Right renal pelvis (tissue), 4 donors: ENCODE results near the gene TMEM244. TPM values are rescaled to one million over a fixed set of nuclear protein-coding genes. Genes with fewer than 3 reads are reported as not detected.
"Not testable (repeated sequence)": the region's sequence is repeated elsewhere in the genome, so short reads cannot be mapped to it uniquely, and the experiment has no call there.

Experiments used
- DNase-seq, 4 donors: peaks; one replicate each; pipeline ENCODE4 v3.0.0-alpha.2; 2013; ENCODE audit warnings: low read depth in 4 of 4, low spot score in 3 of 4, missing footprints in 1 of 4
- polyA plus RNA-seq, 4 donors: library from polyadenylated mRNA; unstranded; fragments of 120-200 nt; gene quantifications; one replicate each; pipeline ENCODE4 v1.2.1, GENCODE V29; 2013; ENCODE audit not compliant: insufficient read length in 4 of 4

Gene TMEM244
- polyA plus RNA-seq, 4 donors: not detected

GRCh38 chr6:129817821-129818220, 43.3 kb downstream of the TMEM244 start:
- DNase-seq: no peak

- DNase-seq: no peak
These were observed 43.8 kb downstream of the TMEM244 start for GRCh38 chr6:129817332-129817731.

GRCh38 chr6:129812145-129812777, 48.9 kb downstream of the TMEM244 start:
- DNase-seq: no peak

- DNase-seq: not testable (repeated sequence)
These were observed 54.0 kb downstream of the TMEM244 start for GRCh38 chr6:129807141-129807540.

- not testable (repeated sequence) for DNase-seq
These were observed 58.2 kb downstream of the TMEM244 start for GRCh38 chr6:129802920-129803319.

- DNase-seq: no peak
These were observed 59.2 kb downstream of the TMEM244 start for GRCh38 chr6:129801909-129802308.

GRCh38 chr6:129795261-129795660, 65.9 kb downstream of the TMEM244 start:
- no peak for DNase-seq

GRCh38 chr6:129793447-129793846, 67.7 kb downstream of the TMEM244 start:
- DNase-seq: no peak

- no peak for DNase-seq
These were observed 69.1 kb downstream of the TMEM244 start for GRCh38 chr6:129792049-129792448.

GRCh38 chr6:129790785-129791184, 70.3 kb downstream of the TMEM244 start:
- DNase-seq: no peak

GRCh38 chr6:129789974-129790373, 71.1 kb downstream of the TMEM244 start:
- no peak for DNase-seq

- DNase-seq: no peak
These were observed 73.3 kb downstream of the TMEM244 start for GRCh38 chr6:129787816-129788215.

GRCh38 chr6:129786548-129786947, 74.6 kb downstream of the TMEM244 start:
- DNase-seq: no peak

GRCh38 chr6:129785756-129786135, 75.4 kb downstream of the TMEM244 start:
- DNase-seq: no peak

GRCh38 chr6:129785047-129785755, 75.9 kb downstream of the TMEM244 start:
- no peak for DNase-seq

Other genes with a start within 250 kb of the TMEM244 start
- gene ARHGAP18, start 151.1 kb downstream of the TMEM244 start, polyA plus RNA-seq: 10 to 100 TPM; 32.6 to 43.8 (median 36.9) TPM
- gene L3MBTL3, start 157.3 kb upstream of the TMEM244 start, polyA plus RNA-seq: 10 to 100 TPM; 18.3 to 22.4 (median 19.9) TPM